Renal pelvis (tissue), 12 donors: ENCODE data around the gene PKHD1. TPM values are rescaled to one million over a fixed set of nuclear protein-coding genes. Genes with fewer than 3 reads are reported as not detected.

Experiments
- DNase-seq: peaks from one replicate; pipeline ENCODE4 v3.0.0-alpha.2; 2013
- long read RNA-seq, 16 experiments: transcript quantifications; one replicate each; lab custom pipeline, GENCODE V29; 2026
- polyA plus RNA-seq, 3 donors: library from polyadenylated mRNA; unstranded; fragments of 120-200 nt; gene quantifications; one replicate each; pipeline ENCODE4 v1.2.1, GENCODE V29; 2013; ENCODE audit not compliant: insufficient read length in 3 of 3

PKHD1 gene, protein sequence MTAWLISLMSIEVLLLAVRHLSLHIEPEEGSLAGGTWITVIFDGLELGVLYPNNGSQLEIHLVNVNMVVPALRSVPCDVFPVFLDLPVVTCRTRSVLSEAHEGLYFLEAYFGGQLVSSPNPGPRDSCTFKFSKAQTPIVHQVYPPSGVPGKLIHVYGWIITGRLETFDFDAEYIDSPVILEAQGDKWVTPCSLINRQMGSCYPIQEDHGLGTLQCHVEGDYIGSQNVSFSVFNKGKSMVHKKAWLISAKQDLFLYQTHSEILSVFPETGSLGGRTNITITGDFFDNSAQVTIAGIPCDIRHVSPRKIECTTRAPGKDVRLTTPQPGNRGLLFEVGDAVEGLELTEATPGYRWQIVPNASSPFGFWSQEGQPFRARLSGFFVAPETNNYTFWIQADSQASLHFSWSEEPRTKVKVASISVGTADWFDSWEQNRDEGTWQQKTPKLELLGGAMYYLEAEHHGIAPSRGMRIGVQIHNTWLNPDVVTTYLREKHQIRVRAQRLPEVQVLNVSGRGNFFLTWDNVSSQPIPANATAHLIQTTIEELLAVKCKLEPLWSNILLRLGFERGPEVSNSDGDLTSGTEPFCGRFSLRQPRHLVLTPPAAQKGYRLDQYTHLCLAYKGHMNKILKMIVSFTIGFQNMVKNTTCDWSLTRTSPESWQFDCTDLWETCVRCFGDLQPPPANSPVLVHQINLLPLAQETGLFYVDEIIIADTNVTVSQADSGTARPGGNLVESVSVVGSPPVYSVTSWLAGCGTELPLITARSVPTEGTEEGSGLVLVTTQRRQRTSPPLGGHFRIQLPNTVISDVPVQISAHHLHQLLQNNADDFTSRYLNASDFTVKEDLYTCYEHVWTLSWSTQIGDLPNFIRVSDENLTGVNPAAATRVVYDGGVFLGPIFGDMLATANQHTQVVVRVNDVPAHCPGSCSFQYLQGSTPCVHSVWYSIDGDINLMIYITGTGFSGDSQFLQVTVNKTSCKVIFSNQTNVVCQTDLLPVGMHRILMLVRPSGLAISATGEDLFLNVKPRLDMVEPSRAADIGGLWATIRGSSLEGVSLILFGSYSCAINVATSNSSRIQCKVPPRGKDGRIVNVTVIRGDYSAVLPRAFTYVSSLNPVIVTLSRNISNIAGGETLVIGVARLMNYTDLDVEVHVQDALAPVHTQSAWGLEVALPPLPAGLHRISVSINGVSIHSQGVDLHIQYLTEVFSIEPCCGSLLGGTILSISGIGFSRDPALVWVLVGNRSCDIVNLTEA (N-terminal part only)
- 10 to 100 TPM; 18.3 to 35.8 (median 26.8) TPM for polyA plus RNA-seq
- long read RNA-seq, donor 1: 0 reads
- long read RNA-seq, donor 2: 0 reads
- long read RNA-seq, donor 3: 0 reads
- long read RNA-seq, donor 4: 0 reads
- long read RNA-seq, donor 5: 0 reads
- long read RNA-seq, donor 6: 0 reads
- long read RNA-seq, donor 7: 0 reads
- long read RNA-seq, donor 8: 0 reads
- long read RNA-seq, donor 9: 0 reads
- long read RNA-seq, donor 10: 0 reads
- long read RNA-seq, donor 11: 0 reads
- long read RNA-seq, donor 12: 0 reads
- long read RNA-seq, donor 13: 0 reads
- long read RNA-seq, donor 14: 0 reads
- long read RNA-seq, donor 15: 0 reads
- long read RNA-seq, donor 16: 0 reads

DNA sequence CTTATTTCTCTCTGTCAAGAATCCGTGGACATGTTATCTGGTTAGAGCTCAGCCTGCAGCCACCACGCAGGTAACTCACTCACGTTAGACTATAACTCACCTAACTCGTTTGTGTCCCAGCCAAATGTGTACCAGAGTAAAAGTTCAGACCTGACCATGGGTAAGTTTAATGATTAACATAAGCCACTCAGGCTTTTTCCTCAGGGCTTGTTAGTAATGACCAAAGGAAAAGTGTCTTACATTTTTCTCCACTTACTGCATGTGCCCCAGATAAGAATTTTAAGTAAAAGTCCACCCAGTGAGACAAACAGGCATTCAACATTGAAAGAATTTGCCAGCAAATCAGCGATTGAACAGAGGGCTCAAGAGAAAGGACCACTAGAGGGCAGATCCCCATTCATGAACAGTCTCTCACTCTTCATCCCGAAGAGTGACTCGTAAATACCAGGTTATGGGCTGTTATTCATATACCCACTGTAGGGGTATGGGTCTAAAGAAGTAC is at the start of gene PKHD1:
Gene PKHD1 (minus strand): TSS at position 116 of the 502 bp plus-strand sequence. CDS start 2,680 bp downstream, outside the sequence.
- peak; percentile 73 for DNase-seq

DNA sequence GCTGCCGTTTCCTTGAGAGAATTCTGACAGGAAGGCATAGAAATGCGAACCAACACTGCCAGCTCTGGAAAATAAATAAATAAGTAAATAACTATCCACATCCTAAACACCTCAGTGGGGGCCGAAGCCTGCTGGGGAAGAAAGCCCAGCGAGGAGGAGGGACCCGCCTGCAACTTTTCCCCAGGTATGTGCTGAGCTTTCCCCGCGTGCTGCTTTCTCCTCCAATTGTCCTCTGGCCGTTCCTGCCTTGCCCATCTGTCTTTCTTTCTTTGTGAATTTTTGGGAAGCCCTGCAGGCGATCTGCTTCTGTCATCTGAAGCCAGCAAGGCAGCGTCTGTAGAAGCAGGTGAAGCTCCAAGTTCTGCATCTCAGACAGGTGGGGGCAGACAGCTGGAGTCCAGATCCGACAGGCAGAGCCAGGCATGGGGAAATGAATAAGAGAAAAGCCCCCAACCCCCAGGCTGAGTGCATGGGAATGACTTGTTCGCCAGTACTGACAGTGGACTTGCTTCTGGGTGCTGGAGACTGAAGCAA is 49.6 kb upstream of the PKHD1 start:
- DNase-seq: no peak

DNA sequence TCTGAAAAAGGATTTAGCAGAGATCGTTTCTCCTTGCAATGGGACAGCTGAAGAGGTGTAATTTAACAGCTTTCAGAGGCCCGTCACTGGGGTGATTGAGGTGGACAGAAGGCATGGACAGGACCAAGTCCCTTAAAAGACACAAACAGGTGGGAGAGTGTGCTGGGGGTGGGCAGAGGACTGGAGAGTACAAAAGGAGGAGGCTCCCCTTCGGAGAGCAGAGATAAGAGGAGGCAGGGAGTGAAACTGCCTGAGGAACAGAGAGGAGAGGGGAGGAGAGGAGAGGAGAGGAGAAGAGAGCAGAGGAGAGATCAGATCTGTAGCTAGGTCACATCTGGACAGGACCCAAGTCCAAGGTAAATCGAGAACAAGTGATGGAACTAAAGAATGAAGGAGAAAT is 48.6 kb upstream of the PKHD1 start:
- DNase-seq: no peak

DNA sequence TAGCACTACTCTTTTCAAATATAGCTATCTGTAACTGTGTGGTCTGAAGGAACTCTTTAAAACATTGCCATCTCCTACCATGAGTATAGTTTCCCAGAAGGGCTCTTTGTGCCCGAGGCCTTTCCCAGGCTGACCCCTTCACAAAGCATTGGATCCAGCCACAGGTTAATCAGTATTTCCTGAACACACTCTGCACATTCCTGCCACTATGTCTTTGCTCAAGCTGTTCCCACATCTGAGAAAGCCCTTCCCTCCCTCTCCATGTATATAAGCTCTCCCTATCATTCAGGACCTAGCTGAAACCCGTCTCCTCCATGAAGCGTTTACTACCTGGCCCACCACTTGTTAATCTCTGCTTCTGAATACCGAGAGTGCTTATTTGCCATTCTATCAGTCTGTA is 47.8 kb upstream of the PKHD1 start:
- DNase-seq: no peak

DNA sequence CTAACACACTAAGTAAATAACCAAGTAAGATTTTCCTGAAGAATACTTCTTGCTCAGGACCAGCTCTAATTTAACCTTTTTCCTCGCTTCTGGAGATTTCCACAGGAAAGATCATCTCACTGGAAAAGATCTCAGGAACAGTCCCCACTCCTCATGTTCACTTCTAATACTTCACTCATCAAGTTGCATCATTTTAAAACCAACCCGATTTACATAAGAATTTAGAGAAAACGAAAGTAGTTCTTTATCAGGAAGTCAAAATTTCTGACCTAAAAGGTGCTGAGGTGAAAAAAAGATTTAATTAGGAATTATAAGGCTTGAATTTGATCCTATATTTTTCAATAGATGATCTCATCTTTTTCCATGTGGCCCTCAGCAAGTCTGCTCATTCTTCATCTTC is 46.6 kb upstream of the PKHD1 start:
- DNase-seq: no peak

DNA sequence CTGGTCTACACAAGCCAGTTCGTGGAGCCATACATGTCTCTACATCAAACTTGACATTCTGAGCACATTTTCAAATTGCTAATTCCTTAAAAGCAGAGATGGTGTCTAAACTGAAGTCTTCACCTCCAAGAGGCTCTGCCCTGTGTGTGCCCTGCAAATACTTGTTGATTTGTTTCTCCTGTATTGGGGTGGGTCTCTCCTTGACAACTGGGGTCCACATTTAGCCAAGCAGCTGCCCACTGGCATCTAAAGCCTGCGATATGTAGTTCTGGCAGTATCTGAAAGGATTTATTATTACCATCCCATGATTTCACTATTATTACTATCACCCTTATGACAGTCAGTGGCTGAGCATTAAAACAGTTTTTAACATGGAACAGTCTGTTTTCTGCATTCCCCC is 45.9 kb upstream of the PKHD1 start:
- DNase-seq: no peak

DNA sequence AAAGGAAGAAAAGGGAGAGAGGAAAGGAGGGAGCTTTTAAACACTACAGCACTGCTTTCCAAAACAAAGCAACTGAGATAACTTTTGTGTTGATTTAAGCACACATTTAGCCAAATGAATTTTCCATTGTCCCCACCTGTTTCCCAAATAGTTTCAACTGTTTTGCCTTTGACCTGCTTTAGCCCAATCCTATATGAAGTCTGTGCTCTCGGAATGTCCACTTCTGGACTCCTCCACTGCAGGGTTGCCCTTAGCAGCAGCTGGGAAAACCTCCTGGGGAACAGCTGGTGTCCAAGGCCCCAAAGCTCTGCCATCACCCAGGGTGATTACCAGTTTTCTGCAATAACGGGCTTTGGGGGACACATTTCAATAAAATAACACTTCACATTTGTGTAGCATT is 44.9 kb upstream of the PKHD1 start:
- no peak for DNase-seq

DNA sequence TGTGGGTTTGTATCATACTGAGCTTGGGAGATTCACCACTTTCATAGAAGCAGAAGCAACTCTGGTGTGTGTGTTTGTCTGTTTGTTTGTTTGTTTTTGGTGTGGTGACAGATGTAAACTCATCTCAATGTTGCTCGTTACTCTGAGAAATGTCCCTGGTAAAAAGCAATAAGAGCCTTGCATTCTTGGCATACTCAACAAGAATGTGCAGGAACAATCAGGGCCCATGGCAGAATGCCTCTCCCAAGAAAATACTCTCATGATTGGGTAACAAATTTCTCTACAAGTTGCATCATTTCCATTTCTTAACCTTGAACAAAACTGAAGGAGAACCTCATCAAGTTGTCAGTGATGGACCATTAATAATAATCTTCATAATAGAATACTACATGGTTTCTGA is 43.0 kb upstream of the PKHD1 start:
- no peak for DNase-seq

DNA sequence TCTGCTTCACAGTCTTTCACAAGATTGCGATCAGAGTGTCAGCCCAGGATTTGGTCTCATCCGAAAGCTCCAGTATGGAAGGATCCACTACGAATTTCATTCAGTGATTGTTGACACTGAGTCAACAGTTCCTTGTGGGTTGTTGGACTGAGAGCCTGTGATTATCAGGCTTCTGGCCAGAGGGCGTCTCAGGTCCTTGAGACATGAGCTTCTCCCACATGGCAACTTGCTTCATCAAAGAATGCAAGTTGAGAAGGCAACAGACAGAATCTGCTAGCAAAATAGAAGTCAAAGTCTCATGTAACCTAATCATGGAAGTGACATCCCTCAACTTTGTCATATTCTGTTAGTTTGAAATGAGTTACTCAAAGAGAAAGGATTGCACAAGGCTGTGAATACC is 40.5 kb upstream of the PKHD1 start:
- DNase-seq: no peak

DNA sequence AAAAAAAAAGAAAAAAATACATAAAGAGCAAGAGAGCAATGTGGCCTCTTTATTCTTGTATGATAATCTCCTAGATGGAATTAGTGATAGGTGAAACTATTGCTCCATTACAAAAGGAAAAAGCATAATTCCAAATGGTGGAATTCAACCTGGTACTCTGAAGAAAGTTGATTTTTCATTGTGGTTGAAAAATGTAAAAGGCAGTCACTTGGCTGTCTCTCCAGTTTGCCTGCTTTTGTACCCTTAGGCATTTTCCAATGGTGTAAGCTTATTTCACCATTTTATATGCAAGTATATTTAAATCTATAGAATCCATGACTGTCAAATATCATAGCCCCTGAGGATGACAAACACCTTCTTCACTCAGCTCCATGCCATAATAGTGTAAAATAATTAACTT is 38.8 kb upstream of the PKHD1 start:
- no peak for DNase-seq

DNA sequence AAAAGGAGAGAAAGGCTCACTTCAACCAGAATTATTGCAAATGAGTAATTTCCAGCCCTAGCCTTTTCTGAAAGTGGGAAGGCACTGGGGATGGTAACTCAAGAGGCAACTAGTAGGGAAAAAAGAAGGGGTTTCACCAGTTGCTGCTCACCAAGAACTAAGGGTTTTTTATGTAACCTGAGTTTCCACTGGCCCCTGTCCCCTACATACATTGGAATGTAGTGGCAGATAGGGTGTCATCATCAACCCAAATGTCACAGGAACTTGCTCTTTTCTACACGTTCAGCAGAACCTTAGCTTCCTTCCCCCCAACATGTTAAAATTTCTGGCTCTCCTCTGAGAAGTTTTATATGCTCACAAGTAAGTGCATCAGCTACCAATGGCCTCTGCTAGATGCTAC is 38.2 kb upstream of the PKHD1 start:
- no peak for DNase-seq

DNA sequence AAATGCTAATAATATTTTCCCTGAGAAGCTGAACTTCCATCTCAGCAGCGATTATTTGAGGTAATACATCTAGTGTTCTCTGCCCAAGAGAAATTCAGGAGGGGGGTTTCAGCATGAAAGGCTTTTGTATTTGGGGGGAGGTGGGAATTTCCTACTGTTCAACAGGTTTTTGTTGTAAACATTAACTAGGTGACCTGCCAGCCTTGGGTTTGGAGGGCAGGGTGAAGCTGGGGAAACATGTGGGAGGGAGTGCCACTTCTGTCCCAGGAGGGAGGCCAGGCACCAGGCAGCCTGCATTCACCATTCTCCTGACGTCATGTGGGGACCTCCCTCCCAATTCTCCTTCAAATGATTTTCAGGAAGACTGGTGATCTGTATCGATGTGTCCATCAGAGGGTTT is 37.7 kb upstream of the PKHD1 start:
- DNase-seq: peak; percentile 75

DNA sequence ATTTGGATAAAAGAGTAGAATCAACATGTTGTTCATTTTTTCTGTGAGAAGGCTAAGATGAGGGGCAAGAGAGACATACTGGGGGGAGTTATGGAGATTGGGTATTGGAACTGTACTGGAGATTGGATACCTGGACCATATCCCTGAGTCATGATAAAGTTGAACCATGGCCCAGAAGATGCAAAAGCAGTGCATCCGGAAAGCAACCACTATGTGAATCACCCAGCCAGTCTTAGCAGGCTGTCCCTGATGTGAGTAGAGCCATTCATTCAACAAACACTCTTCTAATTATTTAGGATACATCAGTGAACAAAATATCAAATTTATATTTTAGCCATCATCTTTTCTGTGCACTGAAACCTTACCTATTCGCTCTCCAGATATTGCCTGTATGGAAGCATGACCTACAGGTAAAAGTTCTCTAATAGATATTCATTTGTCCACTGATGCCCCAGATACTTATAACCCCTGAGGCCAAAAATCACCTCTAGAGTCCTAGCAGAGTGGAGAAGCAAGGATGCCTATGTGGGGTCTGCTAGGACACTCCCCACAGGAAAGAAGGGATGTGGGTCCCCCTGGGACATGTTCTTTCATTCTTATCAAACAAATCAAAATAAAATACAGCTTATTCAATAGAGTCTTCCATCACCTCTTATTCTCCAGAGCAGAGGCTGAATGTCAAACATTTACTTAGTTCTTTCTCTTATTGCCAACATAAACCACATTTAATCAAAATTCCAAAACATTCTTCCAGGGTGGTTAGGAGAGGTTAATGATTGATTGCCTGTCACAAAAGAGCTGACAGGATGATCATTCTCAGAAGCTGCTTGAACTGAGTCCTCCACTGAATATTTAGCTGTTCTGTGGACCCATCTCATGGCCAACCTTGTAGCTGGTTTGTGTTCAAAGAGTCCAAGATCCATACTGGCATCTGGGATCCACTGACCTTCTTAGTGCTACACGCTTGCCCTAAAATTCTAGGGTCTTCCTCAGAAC is 37.0 kb upstream of the PKHD1 start:
- DNase-seq: peak; percentile 58

DNA sequence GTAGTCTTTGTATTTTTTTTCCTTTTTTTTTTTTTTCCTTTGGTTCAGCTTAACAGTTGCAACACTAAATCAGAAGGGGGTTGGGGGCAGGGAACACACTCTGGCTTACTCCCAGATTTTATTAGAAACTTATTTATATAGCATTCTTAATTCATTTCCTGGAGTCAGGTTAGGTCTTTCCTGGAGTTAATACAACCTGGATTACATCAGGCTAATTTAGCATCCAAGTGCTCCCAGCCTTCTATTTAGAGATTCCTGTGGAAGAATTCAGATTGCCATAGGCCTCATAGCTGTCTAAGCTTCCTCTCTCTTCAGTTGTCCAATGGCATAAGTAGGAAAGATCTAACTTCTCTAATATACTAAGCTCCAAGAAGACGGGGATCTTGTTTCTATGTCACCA is 35.8 kb upstream of the PKHD1 start:
- no peak for DNase-seq

DNA sequence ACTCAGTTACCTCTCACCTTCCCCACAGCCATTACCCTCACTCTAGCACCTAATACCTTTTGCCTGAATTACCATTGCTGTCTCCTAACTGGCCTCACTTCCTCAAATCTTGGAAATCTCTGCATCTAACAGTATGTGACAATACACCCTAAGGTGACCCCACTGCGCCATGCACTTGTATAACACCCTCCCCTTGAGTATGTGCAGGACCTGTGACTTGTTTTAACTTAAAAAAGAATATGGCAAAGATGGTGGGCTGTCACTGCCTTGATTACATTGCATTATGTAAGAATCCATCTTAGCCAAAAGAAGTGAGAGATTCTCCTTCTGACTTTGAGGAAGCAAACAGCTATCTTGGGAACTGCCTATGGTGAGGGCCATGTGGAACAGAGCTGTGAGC is 29.9 kb upstream of the PKHD1 start:
- DNase-seq: no peak

DNA sequence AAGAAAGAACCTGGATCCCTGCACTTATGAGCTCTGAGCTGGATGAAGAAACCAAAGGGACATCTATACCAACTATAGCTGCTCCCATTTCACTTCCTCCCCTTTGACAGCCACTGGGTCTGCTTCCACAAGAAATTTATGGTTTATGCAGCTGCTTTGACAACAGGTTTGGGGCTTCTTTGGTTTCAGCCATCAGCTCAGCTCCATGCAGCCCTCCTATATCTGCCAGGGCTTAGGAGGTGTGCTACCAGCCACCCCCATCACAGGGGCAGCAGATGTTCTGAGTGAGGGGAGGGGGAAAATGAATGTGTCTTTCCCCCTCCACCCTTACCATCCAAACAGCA is 29.2 kb upstream of the PKHD1 start:
- no peak for DNase-seq

DNA sequence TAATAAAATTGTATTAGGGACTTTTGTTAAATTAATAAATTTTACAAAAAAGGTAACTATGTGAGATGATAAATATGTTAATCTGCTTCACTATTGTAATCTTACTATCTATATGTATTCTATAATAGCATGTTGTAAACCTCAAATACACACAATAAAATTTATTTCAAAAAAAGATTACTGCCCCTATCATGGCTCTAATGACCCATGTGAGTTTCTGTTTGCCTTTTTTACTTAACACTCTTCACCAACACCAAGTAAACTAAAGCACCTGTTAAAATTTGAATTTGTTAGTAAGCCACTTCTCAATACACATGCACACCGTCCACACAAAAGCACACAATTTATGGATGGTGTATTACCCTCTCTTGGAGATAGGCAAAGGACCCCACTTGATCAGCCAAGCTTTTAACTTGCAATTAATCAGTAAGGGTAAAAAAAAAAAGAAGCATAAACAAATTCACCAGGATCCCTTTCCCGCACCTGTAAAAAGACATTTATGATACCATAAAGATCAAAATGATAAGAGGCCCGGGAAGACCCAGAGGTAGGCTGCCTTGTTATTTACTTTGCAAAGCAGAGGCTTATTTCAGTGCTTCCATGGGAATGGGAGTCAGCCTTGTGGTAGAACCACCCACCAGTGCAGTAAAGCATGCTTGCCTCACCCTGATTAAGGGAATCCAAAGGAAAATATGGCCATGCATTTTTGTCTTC is 28.6 kb upstream of the PKHD1 start:
- DNase-seq: no peak

DNA sequence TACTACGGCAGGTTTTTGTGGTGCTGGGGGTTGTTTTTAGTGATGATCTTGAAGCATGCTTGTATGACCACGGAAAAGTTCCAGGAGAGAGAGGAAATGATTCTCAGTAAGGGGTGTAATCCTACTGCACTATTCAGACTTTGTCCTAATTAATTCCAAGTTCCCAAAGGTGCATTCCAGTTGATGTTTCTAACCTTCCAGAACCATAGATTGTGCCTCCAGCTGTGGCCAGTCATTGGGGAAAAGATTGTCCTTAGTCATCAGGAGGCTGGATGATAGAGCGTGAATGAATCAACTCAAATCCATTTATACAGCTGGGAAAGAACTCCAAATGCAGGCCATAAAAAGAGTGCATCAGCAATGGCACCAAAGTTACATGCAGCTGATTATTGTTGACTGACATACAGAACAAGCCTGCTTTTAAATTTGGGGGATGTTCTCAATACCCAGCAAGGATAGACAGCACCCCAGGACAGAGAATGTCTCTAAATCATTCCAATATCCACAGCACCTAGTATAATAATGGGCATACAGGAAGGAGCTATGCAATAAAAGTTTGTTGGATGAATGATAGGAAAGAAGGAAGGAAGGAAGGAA is 27.8 kb upstream of the PKHD1 start:
- no peak for DNase-seq

DNA sequence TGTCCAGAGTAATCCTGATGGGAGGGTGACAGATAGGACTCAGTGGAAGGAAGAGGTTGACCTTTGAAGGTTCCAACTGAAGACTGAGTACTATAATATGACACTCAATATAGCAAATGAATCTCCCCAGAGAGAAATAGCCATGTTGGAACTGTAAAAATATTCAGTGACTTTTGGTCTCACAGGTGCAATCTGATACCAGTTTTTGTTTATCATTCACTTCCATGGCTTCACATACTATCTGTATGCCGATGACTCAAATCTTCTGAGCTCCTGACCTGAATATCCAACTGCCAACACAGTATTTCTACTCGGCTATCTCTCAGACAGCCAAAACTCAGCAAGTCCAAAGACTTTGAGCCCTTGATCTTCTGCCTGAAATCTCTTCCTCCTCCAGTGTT is 21.8 kb upstream of the PKHD1 start:
- no peak for DNase-seq
